Measurements from ENCODE around the gene PROSER2.

DNA sequence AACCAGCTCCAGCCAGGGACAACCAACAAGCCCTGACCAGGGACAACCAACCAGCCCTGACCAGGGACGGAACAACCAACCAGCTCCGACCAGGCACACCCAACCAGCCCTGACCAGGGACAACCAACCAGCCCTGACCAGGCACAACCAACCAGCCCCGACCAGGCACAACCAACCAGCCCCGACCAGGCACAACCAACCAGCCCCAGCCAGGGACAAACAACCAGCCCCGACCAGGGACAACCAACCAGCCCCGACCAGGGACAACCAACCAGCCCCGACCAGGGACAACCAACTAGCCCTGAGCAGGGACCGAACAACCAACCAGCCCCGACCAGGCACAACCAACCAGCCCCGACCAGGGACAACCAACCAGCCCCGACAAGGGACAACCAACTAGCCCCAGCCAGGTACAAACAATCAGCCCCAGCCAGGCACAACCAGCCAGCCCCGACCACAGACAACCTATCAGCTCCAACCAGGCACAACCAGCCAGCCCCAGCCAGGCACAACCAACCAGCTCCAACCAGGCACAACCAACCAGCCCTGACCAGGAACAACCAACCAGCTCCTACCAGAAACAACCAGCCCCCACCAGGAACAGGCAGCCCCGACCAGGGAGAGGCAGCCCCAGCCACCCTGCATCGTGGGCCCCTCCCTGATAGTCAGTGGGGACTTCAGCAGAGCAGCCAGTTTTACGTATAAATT is 56.4 kb downstream of the PROSER2 start:
- no peak for TF ChIP-seq CTCF (IDR thresholded peaks at IDR 0.05)
- no peak for TF ChIP-seq POLR2A (IDR thresholded peaks at IDR 0.05)
- no peak for TF ChIP-seq POLR2AphosphoS5 (IDR thresholded peaks at IDR 0.05)
